GM18951 (cell line): ENCODE data around the gene PHF21B.

ENCODE experiments used
- POLR2A ChIP-seq: IDR thresholded peaks from 4 replicates; pipeline ENCODE4 v1.6.1; 2011; ENCODE audit warnings: mild to moderate bottlenecking; ENCODE audit not compliant: insufficient read length, insufficient read depth; ENCODE audit errors: extremely low read depth
- in situ Hi-C: fragments of 300-500 bp; cut with MboI; formaldehyde crosslinking; loops from one replicate; pipeline ENCODE4 v1.12.0; 2022; ENCODE audit warnings: low sequenced_read_pairs, mixed read lengths, inconsistent platforms; ENCODE audit not compliant: unreplicated experiment

Gene PHF21B

DNA sequence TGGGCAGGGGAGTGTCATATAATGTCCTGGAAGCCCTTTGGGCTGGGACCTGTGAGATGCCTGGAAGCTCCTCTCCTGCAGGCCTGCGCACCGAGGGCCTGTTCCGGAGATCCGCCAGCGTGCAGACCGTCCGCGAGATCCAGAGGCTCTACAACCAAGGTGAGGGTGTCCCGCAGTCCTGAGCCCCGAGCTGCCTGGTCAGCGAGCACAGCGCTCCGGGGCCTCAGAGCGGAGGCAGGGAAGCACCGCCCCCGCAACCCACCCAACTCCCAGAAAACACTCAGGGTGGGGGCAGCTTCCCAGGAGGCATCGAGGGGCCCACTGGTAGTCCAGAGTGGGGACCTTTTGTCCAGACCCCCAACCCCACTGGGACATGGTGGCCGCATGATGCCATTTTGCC is 161.9 kb downstream of the PHF21B start:
- no peak for TF ChIP-seq POLR2A
- in situ Hi-C loops, result no loop called here

- in situ Hi-C loops, result no loop called here
- no peak for TF ChIP-seq POLR2A
Observed at GRCh38 chr22:44847380-44847779, 162.4 kb downstream of the PHF21B start.

DNA sequence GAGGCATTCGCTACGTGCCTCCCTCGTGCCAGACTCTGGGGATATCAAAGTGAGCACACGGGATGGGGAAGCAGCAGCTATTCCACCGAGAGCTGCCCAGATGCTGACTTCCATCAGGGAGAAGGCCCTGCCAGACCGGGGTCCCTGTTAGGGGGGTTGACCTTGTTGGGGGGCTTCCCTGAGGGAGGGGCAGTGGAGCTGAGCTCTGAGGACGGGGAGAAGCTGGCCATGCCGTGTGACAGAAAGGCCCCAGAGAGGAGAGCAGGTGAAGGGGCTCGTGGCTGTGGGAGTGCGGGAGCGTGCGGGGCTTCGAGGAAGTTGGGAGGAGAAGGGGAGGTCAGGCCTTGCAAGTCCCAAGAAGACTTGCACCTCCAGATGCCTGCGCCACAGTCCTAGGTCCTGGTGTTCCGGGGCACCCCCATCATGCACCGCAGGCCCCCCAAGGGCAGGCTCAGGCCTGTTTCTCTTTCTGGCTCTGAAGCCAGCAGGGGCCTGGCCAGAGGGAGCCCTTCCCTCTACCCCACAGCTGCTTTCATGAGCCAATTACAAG is 163.0 kb downstream of the PHF21B start:
- in situ Hi-C loops, result no loop called here
- no peak for TF ChIP-seq POLR2A

- no peak for TF ChIP-seq POLR2A
- in situ Hi-C loops, result no loop called here
Observed at GRCh38 chr22:44845796-44846720, 163.7 kb downstream of the PHF21B start.

GRCh38 chr22:44845191-44845590 is 164.6 kb downstream of the PHF21B start:
- no peak for TF ChIP-seq POLR2A

GRCh38 chr22:44842417-44842816 is 167.4 kb downstream of the PHF21B start:
- no peak for TF ChIP-seq POLR2A
- in situ Hi-C loops, result no loop called here

More at GRCh38 chr22:44845191-44845590, 164.6 kb downstream of the PHF21B start:
- in situ Hi-C loops, result no loop called here

DNA sequence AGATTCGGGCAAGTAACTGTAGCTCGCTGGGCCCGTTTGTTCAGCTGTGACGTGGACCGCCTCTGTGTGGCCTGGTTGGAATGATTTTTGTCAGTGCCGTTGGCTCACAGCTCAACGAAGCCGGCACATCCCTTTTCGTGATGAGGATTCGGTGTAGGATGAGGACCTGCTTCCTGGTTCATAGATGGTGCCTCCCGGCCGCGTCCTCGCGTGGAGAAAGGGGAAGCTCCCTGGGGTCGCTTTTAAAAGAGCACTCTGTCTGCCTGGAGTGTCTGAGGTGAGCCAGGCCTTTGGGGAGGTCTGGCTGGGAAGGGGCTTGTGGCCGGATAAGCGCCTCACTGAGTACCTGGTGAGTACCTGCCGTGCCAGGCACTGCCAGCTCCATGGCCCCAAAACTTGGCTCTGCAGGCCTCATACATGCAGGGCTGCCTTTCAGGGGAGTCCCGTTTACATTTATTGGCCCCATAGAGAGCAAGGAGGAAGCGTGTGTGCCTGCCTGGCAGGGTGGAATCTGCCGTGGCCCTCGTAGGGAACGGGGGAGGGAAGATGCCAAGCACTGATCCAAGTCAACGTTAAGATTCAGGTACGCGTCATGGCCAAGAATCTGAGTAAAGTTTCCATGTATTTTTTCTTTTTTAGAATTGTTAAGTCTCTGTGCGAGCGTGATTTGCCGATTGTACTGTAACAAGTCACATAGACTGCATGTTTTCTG is 169.0 kb downstream of the PHF21B start:
- in situ Hi-C loops, result no loop called here
- TF ChIP-seq POLR2A, result no peak

GRCh38 chr22:44839721-44840120 is 170.1 kb downstream of the PHF21B start:
- no peak for TF ChIP-seq POLR2A
- in situ Hi-C loops, result no loop called here

GRCh38 chr22:44839061-44839460 is 170.7 kb downstream of the PHF21B start:
- in situ Hi-C loops, result no loop called here
- TF ChIP-seq POLR2A, result no peak

DNA sequence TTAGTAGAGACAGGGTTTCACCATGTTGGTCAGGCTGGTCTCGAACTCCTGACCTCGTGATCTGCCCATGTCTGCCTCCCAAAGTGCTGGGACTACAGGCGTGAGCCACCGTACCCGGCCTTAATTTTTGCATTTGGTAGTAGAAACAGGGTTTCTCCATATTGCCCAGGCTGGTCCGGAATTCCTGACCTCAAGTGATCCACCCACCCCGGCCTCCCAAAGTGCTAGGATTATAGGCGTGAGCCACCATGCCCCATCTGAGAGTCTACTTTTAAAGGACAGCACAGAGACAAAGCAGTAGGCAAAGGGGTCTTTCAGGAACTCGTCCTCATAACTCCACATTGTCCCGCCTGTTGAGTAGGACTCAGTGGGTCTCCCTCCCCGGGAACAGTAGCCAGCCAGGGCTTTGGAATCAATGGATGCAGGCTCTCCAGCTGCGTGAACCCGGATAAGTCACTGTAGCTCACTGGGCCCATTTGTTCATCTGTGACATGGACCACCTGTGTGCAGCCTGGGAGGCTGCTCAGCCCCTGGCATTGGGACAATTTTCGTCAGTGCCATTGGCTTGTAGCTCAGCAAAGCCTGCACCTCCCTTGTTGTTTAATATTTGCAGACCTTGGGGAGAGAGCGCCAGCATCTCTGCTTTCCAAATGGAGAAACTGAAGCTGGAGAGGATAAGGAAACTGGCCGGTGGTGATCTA is 171.3 kb downstream of the PHF21B start:
- in situ Hi-C loops, result no loop called here

GRCh38 chr22:44837481-44837880 is 172.3 kb downstream of the PHF21B start:
- in situ Hi-C loops, result no loop called here
- no peak for TF ChIP-seq POLR2A

More for the DNA sequence above, 171.3 kb downstream of the PHF21B start:
- TF ChIP-seq POLR2A, result no peak

DNA sequence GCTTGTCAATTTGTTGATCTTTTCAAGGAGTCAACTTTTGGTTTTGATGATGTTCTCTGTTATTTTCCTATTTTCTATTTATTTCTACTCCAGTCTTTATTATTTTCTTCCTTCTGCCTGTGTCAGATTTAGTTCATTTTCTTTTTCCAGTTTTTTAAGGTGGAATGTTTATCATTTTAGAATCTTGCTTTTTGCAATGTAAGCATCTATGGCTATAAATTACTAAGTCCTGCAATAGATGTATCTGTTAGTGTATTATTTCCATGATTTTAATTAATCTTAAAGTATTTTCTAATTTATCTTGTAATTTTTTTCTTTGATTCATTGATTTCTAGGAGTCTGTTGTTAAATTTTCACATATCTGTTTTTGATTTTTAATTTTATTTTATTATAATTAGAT is 175.7 kb downstream of the PHF21B start:
- no peak for TF ChIP-seq POLR2A
- in situ Hi-C loops, result no loop called here

DNA sequence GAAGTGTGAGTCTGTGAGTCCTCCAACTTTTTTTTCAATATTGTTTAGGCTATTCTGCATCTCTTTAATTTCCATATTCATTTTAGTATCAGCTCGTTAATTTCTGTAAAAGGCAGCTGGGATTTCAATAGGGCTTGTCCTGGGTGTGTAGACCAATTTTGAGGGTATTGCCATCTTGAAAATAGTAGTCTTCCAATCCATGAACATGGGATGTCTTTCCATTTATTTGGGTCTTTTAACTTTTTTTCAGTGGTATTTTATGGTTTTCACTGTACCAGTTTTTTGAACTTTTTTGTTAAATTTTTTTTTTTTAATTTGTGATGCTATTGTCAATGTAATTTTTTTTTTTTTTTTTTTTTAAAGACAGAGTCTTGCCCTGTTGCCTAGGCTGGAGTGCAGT is 177.9 kb downstream of the PHF21B start:
- in situ Hi-C loops, result no loop called here
- TF ChIP-seq POLR2A, result no peak
